GM12874 (cell line): ENCODE data around the gene RNF214.

Experiments used
- CTCF ChIP-seq: IDR thresholded peaks from 2 replicates; pipeline ENCODE4 v1.5.1; 2011; ENCODE audit warnings: low read depth, mild to moderate bottlenecking, control low read depth, low read length, moderate library complexity; ENCODE audit not compliant: insufficient read depth

Gene RNF214

DNA sequence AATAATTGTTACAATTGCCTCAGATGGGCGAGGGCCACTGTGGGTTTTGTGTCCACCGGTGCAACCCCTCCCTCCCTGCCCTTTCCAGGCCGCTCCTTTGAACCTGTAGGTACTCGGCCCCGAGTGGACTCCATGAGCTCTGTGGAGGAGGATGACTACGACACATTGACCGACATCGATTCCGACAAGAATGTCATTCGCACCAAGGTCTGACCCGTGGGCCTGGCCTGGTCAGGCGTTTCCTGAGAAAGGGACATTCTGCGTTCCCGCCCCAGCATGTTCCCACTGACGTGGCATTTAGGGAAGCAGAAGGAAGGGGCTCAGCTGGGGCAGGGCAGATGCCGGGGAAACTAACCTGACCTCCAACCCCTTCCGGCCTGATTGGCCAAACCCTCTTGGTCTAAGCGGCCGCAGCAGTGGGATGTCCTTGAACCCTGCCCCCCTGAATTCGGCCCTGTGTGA, 43.8 kb upstream of the RNF214 start:
- no peak for TF ChIP-seq CTCF

- no peak for TF ChIP-seq CTCF
Observed at GRCh38 chr11:117189191-117189940, 43.1 kb upstream of the RNF214 start.

DNA sequence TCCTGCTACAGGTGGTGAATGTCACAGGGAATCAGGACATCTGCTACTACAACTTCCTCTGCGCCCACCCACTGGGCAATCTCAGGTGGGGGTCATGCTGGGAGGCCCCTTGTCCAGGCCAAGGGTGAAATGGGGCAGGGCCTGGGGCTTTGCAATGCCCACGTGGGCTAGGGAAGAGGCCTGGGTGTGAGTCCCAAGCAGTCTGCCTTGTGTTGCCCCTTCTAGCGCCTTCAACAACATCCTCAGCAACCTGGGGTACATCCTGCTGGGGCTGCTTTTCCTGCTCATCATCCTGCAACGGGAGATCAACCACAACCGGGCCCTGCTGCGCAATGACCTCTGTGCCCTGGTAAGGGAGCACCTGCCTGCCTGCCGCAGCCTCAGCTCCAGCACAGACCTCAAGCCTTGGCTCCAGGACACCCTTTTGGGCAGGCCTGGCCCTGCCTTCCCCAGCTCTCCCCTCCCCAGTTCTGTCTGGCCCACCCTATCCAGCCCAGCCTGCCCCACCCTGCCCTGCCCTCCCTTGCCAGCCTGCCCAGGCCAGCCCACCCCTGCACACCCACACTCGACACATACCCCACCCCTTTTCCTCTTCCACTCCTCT, 42.4 kb upstream of the RNF214 start:
- TF ChIP-seq CTCF: no peak

GRCh38 chr11:117191680-117192400, 40.6 kb upstream of the RNF214 start:
- no peak for TF ChIP-seq CTCF

- TF ChIP-seq CTCF: no peak
Observed at GRCh38 chr11:117192401-117192875, 40.0 kb upstream of the RNF214 start.

DNA sequence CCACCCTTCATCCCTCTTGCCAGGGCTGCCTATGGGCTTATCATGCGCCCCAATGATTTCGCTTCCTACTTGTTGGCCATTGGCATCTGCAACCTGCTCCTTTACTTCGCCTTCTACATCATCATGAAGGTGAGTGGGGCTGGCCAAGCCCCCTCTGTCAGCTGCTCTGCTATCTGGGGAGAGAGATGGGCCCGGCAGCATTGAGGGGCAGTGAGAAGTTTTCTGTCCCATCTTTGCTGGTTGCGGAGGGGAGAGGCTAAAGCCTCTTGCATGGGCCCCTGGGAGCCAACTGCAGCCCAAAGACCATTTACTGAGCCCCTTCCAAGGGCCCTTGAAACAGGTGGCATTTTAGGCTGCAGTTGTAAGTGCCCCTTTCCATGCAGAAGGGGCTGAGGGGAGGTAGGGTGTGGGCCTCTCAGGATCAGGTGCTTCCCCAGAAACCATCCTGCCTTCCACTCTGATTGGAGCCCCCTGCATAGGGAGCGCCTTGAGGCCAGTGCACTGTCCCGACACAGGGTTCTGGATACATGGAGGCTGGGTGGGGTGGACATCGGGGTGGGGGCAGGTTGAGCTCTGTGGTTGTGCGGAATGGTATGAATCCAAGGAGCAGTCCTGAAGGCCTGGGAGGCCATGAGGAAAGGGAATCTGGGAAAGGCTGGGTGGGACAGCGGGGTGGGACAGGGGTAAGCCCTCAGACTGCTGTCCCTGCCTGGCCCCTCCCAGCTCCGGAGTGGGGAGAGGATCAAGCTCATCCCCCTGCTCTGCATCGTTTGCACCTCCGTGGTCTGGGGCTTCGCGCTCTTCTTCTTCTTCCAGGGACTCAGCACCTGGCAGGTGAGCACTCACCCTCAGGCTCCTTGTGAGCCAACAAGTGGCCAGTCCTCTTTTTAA, 39.1 kb upstream of the RNF214 start:
- no peak for TF ChIP-seq CTCF
